Thyroid gland (tissue), 4 donors: ENCODE data around the gene AMER1.

Source experiments
- POLR2A ChIP-seq, 2 donors: fragments of 450-650 bp; IDR thresholded peaks; one replicate each; pipeline ENCODE4 v1.6.1; 2017; ENCODE audit warnings: antibody characterized with exemption in 2 of 2, mild to moderate bottlenecking in 2 of 2, moderate library complexity in 1 of 2
- TF ChIP-seq, protein P1 (sequence below), 6 experiments: fragments of 200-600 bp in 3 of 6; fragments of 450-650 bp in 3 of 6; sonication (generic) in 3 of 6; IDR thresholded peaks; one replicate each; pipeline ENCODE4 v1.5.1; 2016 to 2019; ENCODE audit warnings: antibody characterized with exemption in 6 of 6, mild to moderate bottlenecking in 2 of 6, inconsistent platforms in 1 of 6, moderate library complexity in 1 of 6

DNA sequence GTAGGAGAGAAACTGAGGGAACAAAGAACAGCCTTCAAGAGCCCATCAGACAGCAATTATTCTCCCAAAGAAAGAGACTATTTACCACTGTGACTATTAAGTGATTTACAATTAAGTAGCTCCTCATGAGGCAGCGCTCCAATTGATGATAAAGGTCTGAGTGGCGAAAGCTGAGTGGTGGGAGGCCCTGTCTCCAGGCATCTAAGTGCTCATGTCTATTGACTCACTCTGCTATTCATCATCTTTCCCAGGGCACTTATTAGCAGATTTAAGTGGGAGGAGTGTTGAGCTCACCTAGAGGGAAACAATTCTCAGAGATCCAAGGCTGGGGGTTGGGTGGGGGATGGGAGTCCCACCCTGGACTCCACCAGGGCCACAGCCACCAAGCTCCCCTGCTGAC lies 23.3 kb downstream of the AMER1 start:
- TF ChIP-seq, protein P1, sequence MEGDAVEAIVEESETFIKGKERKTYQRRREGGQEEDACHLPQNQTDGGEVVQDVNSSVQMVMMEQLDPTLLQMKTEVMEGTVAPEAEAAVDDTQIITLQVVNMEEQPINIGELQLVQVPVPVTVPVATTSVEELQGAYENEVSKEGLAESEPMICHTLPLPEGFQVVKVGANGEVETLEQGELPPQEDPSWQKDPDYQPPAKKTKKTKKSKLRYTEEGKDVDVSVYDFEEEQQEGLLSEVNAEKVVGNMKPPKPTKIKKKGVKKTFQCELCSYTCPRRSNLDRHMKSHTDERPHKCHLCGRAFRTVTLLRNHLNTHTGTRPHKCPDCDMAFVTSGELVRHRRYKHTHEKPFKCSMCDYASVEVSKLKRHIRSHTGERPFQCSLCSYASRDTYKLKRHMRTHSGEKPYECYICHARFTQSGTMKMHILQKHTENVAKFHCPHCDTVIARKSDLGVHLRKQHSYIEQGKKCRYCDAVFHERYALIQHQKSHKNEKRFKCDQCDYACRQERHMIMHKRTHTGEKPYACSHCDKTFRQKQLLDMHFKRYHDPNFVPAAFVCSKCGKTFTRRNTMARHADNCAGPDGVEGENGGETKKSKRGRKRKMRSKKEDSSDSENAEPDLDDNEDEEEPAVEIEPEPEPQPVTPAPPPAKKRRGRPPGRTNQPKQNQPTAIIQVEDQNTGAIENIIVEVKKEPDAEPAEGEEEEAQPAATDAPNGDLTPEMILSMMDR (IDR thresholded peaks at IDR 0.05) = no peak
- TF ChIP-seq POLR2A (IDR thresholded peaks at IDR 0.05) = no peak
